Stimulated activated CD8-positive, alpha-beta memory T cell treated with anti-CD3 and anti-CD28 coated beads, Interleukin-4, amount 100 ng/mL, for 48 hours (primary cell): ENCODE data around the gene MAMSTR.

Experiments
- DNase-seq: peaks from one replicate; pipeline ENCODE4 v3.0.0-alpha.2; 2020

The MAMSTR gene

DNA sequence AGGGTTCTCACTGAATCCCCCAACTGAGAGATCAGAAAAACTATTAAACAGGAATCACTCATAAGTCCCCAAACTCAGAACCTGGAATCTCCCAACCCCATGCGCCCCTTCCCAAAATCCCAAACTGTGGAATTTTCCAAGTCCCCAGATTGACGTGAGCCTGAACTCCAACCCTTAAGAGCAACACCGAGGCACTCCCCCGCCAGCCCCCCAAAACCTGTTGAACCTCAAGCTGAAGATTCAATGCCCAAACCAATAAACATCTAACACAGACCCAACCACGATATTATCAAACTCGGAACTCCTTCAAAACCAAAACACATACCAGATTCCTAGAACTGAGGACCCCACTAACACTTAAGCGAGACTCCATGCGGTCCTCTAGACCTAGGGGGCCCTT is 26.6 kb upstream of the MAMSTR start:
- no peak for DNase-seq

DNA sequence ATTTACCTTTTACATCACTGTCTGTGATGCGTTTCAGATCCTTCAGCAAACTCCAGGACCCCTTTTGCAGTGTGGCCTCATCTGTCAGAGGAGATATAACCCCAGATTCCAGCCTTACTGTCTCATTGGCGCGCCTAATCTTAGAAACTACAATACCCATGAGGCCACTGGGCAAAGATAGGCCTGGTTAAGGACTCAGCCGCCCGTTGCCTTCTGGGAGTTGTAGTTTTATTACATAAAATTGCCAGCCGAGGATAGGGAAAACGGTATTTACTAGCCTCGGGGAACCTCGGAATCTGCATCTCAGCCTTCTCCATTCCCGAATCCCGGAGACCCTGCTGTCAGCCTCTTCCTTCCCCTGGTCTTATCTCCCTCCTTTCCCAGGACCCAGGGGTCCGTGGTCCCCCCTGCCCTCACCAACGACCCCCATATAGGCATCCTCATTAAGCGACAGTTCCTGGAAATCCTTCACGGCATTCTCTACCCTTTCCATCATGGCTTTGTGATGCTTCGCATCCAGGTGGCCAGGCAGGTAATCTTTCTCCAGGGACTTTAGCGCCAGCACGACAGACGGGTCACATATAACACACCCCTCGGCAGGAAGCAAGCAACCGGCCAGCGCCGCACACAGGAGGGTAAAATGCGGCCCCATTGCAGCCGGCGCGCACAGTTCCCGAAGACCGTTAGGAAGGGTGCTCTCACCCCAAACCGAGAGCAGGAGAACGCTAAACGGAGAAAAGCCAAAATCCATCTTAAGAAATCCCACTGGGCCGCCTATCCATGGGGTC is 25.9 kb upstream of the MAMSTR start:
- peak; percentile 67 for DNase-seq

DNA sequence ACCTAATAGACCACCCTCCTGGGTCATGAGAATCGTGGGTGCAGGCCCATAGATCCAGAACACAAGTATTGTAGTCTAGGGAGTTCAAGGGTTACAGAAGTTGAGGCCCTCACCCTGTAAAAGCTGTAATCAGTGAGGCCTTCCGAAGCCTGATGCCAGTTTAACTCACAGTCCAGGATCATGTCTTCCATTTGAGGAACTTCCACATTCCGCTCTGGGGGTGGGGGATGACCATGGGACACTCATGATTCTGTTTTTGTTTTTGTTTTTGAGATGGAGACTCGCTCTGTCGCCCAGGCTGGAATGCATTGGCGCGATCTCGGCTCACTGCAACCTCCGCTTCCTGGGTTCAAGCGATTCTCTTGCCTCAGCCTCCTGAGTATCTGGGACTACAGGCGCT is 22.6 kb upstream of the MAMSTR start:
- DNase-seq: no peak

DNA sequence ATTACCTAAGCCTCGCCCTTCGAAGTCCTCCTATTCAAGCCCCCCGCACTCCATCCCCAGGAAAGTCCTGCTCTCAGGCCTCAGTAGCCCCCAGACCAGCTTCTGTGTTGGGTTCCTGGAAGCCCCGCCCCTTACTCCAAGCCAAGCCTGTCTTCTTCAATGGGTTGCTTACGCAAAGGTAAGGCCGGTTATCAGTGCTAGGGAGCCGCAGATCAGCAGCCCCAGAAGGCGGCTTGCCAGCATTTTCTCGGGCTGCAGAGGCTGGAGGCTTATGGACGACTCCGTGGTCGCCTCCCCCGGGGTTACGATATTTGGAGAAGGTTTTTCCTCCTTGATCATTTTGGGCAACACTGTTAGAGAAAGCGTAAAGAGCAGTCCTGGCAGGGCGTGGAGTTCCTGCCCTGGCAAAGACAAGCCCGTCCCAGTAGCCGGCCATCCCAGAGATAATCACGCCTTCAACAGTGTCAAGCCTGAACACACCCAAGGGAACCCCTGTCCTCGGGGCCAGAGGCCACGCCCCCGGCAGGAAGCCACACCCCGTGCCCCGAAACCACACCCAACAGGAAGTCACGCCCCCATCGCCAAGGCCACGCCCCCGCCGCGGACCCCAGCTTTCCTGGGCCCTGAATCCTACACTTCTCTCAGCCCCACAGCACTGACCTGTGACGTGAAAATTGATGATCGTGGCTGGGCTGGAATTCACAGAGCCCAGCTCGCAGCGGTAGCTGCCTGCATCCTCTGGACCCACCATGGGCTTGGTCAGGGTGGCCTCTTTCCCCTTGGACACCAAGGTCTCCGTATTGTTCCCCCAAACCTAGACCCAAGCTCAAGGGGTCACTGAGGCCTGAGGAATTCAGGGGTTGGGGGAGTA is 21.8 kb upstream of the MAMSTR start:
- DNase-seq: peak; percentile 80

DNA sequence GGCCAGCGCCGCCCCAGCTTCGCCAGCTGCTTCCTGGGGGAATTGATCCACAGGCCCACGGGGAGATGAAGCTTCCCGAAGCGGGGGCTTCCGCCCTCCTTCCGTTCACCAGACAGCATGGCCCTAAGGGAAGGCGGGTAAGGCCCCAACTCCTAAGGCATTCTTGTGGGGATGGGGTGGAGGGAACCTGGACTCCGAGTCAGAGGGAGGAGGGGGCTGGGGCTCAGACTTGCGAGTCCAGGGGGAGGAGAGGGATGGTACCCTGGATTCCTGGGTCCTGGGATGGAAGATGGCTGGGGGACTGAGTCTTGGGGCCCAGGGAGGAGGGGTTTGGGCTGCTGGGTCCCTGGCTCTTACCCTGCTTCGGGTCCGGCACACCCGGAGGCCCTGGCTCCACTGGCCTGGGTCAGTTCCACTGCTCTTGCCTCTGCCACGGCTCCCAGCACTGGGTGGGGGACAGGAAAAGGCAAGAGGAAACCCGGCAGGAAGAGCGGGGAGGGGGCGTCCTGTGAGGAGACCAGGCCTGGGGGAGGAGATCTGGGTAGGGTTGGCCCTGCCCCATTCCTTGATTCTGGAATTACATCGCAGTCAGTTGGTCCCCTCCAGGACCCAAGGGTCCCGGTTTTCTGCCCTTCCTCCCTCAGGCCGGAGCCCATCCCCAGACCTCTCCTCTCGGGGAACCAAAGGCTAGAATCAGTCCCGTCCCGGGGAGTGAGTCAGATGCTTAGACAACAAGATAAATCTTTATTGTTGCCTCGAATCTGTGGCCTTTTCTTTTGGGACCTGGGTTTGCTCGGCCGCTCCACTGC is 20.8 kb upstream of the MAMSTR start, which contains the start of gene RASIP1:
TSS of gene RASIP1 (minus strand) at position 447 of the 809 bp plus-strand sequence. CDS start at position 119, 328 bp downstream.
- no peak for DNase-seq

DNA sequence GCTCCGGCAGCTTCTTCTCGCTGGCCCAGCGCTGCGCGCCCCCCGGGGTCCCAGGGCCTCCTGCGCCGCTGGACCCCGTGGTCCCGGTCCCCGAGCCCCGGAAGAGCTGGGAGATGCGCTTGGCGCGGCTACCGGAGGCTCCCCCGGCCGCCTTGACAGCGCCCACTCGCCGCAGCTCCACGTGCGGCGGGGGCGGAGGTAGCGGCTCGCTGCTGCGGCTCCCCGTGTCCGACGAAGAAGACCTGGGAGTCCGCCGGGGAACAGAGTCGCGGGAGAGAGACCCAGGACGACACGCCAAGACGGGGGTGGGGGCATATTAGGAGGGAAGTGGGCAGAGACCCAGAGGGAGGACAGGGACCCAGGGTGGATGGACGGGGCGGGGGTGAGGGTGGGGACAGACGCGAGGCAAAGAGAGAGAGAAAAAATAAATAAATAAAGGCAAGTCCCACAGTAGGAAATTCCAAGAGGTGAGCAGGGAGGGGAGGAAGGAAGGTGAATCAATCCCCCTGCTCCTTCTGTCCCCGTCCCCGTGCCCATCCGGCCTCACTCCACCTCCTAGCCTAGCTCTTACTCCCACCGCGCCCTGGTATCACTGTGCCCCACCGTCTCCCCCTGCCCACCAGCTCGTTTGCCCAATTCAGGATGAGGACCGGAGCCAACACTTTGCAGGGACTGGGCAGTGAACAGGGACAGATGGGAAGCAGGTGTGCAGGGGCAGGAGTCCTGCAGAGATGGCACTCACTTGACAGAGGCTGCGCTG is 20.1 kb upstream of the MAMSTR start:
- DNase-seq: no peak

DNA sequence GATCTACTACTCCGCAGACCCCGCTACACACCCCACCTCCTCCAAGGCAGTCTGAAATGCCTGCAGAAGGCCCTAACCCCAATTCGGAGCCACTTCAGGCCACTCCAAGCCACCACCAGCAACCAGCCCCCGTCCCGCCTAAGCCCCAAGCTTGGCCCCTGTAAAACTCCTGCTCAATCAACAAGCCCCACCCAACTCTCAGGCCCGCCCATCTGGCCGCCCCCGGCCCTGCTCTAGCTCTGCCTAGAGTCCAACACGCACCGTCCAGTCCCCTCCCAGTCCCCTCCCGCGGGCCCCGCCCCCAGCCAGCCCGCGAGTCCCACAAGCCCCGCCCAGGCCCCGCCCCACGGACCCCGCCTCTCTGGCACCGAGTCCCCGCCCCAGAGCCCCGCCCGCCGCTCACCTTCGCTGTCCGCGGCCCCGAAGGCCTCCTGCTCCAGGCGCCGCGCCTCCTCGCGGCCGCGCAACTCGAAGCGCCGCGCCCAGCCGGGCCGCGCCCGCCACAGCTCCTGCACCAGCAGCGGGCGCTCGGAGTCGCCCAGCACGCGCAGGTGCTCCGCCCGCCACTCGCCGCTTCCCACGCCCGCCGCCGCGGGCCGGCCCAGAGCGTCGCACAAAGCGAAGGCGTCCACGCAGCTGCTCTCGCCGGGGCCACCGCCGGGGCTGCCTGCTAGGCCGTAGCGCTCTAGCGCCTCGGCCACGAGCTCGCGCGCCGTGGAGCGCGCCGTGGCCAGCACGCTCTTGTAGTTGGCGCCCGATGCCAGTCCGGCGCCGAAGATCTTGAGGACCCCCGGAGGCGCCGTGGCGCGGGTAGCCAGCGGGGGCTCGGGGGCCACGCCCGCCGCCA is 19.3 kb upstream of the MAMSTR start:
- DNase-seq: peak; percentile 97

DNA sequence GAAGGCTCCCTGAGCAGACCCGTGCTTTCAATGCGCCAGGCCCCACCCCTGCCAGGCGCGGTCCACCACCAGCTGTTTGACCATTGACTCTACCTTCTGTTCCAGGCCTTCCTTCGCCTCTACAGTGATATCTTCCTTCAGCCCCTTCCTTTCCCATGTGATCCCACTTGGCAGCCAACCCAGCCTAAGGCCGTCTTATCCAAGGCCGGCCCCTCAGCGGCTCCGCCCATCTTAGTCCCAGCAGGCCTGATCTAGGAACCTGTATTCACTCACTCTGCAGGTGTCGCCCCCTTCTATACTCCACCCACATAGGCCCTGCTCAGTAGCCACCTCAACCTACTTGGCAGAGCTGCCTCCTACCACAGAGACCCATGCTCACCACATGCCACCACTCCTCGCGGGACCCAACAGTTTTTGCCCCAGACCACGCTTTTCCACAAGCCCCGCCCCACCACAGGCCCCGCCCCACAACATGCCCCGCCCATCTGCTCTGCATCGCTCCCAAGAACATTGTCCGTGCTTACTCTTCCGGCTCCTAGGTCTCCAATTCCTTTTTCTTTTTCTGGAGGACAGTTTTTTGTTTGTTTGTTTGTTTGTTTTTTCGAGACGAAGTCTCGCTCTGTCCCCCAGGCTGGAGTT is 18.0 kb upstream of the MAMSTR start:
- DNase-seq: no peak

DNA sequence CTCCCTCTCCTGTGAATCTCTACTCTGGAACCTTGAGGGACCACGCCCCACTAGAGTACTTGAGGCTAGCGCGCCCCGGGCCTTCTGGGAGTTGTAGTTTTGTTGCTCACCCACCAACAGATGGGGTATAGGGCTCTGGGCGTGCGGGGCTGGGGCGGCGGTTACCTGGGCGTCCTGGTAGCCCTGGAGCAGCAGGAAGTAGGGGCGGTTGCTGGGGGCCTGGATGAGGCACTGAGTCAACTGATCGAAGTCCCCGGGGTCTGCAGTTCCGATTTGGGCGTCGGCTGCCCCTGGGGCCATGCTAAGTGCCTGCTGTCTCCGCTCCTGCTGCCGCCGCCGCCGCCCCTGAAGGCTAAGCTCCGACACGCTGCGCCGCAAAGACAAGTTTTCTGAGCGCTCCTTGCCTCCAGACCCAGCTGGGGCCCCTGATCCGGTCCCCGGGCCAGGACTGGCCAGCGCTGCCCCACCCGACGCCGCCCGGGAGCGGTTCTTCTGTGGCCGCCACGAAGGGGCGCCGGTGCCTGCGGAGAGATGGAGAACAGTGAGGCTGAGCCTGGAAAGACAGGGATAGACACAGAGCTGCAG is 15.6 kb upstream of the MAMSTR start:
- no peak for DNase-seq

DNA sequence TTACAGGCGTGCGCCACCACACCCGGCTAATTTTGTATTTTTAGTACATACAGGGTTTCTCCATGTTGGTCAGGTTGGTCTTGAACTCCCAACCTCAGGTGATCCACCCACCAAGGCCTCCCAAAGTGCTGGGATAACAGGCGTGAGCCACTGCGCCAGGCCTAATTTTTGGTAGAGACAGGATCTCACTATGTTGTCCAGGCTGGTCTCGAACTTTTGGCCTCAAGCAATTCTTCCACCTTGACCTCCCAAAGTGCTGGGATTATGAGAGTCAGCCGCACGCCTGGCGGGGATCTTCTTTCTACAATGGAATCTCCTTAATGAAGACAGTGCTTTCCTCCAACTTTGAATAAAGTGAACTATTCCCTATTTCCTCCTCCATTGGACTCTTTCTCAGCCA is 15.1 kb upstream of the MAMSTR start:
- no peak for DNase-seq

DNA sequence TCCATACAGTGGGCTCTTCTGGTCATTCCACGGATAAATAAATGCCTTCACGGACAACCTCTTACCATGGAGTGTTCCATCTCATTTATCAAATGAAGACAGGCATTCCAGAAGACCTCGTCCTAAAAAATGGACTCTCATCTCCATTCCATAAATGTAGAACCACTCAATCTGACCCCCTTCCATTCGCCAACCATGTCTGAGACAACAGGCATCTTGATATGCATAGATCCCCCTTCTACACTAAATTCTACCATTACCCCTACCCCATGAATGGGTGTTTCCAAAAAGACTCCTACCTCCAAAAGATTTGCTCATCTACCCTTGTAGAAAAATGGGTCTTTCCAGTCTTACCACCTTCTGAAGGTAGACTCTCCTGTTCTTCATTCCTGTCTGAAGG is 11.9 kb upstream of the MAMSTR start:
- no peak for DNase-seq

DNA sequence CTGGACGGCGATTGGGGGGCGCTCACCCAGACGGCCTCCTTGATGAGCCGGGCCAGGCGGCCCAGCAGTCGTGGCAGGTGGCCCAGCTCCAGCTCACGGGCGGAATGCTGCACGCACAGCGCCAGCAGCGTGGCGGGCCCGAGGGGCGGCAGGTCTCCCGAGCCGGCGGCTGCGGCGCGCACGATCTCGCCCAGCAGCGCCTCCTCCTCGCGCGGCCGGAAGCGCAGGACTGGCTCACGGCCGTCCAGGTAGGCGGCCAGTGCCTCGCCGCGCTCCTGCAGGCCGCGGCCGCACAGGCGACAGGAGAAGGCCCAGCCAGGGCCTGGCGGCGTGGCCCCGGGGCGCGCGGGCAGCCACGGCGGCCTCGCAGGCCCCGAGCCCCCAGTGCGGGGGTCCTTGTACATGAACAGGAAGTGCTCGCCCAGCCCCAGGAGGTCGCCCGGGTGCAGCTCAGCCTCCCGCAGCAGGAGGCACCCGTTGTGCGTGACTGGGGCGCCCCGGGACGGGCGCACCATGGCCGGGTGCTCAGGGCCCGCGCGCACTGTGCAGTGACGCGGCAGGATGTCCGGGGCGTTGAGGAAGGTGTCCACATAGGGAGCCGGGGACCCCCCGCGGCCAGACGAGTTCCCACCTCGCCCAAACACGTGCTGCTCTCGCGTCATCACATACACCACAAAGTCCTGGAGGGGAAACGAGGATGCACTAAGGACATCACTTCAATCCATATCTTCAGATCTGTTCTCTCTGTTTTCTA is 9.6 kb upstream of the MAMSTR start:
- DNase-seq: no peak

DNA sequence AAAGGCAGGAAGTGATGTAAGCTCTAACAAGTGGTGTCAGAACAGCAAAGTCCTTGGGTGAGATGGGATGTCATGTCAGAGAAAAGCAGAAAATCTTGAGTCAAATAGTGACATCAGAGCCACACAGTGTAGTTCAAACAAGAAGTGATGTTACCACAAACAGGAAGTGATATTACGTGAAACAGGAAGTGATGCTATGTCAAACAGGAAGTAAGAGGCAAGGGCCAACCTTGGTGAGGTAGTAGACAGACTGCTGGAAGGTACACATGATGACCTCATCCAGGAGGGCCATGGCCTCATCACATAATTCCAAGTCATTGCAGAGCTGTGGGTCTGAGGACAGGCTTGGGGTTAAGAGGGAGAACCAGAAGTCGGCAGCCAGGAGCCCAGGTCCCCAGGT is 7.0 kb upstream of the MAMSTR start:
- no peak for DNase-seq

DNA sequence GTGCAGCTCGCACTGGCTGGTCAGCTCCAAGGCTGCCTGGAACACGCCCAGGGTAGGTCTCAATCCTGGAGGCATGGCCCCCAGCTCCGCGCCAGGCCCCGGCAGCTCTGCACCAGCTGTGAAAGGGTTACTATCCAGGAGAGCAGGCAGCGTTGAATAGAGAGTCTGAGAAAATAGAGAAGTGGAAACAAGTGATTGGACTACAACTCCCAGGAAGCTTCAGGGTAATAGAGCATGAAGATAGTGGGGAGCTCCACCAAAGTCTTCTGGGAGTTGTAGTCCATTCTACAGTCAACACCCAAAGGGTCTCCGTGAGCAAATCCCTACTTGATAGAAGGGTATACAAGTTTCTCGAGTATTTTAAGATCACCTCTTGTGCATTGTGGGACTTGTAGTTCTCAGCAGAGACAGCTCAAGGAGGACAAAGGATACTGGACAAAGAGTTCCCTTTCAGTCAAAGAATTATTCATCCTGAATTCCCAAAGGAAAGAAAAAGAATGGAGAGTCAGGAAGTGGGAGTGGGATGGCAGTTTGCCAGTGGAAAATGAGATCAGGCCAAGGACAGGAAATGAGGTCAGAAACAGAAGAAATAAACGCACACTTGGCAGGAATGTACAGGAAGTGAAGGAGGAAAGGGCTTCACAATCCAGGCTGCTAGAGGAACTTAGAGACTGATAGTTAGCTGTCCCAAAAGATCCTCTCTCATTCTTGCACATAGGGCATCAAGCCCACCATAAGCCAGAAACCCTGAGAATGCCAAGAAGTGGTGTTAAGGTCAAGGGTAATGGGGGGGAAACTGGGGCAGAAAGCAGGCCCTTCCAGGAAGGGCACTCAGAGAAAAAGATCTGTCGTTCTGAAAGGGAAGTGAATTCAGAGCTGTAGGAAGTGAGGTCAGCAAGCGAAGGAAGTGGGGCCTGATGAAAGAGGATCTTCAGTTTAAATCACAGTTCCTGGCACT is 5.5 kb upstream of the MAMSTR start:
- DNase-seq: no peak

DNA sequence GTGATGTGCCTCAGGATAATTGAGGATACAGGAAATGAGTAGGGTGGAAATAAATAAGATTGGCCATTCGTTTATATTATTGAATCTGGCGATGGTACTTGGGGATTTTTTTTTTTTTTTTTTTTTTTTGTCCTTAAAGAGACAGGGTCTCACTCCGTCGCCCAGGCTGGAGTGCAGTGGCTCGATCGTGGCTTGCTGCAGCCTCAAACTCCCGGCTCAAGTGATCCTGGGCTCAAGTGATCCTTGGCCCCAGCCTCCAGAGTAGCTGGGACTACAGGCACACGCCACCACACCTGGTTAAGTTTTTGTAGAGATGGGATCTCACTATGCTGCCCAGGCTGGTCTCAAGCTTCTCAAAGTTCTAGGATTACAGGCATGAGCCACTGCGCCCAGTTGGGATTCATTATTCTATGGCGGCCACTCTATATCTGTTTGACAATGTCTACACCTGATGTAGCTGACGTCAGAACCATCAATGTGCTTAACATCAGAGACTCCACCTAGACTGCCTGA is 2.7 kb upstream of the MAMSTR start:
- DNase-seq: no peak

DNA sequence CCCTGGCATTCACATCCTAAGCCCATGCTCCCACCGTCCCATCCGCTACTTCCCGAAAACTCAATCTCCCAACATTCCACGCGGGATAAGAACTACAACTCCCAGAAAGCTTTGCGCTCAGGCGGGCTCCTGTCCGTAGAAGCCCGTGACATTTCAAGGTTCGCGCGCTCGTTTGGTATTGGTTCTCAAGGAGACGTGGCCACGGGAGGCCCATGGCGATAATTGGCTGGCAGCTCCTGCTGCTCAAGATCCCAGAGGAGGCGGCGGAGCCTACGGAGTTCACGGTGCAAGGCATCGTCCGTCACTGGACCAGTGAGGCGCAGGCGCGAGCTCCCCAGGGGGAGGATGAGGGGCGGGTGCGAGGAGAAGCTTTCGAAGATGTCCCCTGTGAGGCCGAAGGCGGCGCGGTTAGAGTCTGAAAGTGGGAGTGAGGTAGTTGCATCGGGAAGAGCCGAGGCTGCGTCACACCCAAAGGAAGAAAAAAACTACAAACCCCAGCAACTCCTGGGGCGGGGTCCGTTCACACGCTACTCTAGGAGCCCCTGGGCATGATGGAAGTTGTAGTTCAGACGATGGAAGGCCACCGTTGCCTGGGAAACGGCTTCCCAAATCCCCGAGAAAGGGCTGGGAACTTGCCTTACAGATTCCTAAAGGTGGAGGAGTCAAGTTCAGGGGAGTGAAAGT is 1.2 kb upstream of the MAMSTR start:
- DNase-seq: peak; percentile 95

DNA sequence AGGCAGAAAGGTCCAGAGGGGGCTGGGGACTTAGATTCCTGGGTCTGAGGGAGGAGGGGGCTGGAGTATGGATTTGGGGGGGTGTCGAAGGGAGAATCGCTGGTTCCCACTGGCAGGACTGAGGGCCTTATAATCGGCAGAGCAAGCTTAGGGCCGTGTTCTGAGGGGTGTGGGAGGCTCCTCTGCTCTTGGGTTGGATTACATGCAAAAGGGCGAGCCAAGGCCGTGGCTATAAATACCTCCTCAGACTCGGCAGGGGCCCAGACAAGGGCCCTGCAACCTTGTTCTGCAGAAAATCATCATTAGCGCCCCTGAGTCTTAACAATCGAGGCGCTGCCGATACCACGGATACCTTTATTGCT is 707 bp upstream of the MAMSTR start:
- DNase-seq: no peak

DNA sequence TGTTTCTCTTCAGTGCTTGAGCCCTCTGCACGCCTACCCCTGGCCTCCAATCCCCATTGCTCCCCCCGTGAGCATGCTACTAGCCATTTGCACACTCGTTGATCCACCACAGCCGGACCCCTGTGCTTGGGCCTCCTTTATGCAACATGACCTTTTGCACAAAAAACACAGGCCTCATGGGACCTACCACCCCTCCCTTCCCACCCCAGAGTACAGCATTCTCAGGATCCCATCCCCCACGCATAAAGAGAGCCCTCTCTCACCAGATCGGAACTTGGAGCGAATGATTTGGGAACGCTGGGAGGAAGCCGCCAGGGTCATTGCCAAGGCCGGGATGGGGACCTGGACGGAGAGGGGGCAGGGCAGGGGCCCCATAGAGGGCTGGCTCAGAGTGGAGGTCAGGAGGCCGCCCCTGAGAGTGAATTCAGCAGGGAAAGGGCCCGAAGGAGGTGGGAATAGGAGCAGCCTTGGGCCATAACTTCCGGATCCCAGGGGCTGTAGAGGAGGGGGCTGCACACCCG is 754 bp downstream of the MAMSTR start:
- DNase-seq: no peak
